AG09319 (cell line): Measurements from ENCODE around the gene FLNB.
"Not testable (repeated sequence)": the region's sequence is repeated elsewhere in the genome, so short reads cannot be mapped to it uniquely, and the experiment has no call there.

ENCODE experiments used
- DNase-seq: peaks from one replicate; pipeline ENCODE4 v3.0.0-alpha.2; 2010; ENCODE audit warnings: low read depth; ENCODE audit errors: extremely low read depth
- TF ChIP-seq, protein P1 (sequence below): IDR thresholded peaks from 2 replicates; pipeline ENCODE4 v1.5.1; 2011; ENCODE audit warnings: low read depth, mild to moderate bottlenecking, inconsistent platforms, low read length, moderate library complexity

The FLNB gene

DNA sequence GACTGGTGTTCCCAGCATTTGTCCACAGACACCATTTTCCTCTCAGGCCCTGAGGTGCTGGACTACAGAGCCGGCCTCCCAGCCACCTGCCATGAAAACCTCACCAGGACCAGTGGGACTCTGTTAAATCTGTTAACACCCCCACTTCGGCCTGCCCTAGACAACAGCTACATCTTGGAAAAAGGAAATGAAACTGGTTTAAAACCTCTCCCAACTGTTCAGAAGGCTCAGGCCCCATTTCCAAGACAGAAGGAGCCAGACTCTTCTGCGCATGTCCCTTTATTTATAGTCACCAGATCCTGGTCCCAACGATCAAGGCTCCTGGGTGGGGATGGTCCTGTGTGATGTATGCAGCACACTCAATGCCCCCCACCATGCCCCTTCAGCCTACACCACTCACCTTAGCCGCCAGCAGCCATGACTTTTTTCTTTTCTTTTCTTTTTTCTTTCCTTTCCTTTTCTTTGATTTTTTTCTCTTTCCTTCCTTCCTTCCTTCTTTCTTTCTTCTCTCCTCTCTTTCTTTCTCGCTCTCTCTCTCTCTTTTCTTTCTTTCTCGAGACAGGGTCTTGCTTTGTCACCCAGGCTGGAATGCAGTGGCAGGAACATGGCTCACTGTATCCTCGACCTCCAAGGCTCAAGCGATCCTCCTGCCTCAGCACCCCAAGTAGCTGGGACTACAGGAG lies 25.5 kb upstream of the FLNB start:
- no peak for DNase-seq
- TF ChIP-seq, protein P1, sequence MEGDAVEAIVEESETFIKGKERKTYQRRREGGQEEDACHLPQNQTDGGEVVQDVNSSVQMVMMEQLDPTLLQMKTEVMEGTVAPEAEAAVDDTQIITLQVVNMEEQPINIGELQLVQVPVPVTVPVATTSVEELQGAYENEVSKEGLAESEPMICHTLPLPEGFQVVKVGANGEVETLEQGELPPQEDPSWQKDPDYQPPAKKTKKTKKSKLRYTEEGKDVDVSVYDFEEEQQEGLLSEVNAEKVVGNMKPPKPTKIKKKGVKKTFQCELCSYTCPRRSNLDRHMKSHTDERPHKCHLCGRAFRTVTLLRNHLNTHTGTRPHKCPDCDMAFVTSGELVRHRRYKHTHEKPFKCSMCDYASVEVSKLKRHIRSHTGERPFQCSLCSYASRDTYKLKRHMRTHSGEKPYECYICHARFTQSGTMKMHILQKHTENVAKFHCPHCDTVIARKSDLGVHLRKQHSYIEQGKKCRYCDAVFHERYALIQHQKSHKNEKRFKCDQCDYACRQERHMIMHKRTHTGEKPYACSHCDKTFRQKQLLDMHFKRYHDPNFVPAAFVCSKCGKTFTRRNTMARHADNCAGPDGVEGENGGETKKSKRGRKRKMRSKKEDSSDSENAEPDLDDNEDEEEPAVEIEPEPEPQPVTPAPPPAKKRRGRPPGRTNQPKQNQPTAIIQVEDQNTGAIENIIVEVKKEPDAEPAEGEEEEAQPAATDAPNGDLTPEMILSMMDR: no peak

DNA sequence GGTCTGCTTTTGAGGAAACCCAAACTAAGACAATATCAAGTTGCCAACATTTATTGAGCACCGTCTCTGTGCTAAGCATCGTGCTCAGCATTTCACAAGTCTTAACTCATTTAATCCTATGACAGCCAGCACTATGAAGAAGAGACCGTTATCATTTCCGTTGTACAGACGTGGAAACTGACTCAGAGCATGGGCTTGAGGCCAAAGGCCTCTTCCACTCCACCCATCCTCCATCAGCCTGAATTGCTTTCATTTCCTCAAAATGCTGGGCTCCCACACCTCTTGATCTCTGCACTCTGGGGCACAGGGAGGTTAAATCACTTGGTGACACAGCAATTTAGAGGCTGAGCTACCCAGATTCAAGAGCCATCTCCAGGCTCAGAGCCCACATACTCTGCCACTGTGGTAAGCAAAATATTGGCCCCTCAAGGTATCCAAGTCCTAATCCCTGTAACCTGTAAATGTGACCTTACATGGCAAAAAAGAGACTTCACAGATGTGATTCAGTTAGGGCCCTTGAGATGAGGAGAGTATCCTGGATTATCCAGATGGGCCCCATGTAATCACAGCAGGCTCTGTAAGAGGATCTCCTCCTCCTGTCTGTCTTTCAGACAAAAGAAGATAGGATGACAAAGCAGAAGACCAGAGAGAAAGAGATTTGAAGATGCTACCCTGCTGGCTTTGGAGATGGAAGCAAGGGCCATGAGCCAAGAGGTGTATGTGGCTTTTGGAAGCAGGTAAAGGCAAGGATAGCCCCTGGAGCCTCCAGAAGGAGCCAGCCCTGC lies 24.3 kb upstream of the FLNB start:
- DNase-seq: peak; percentile 54
- TF ChIP-seq, protein P1: no peak

DNA sequence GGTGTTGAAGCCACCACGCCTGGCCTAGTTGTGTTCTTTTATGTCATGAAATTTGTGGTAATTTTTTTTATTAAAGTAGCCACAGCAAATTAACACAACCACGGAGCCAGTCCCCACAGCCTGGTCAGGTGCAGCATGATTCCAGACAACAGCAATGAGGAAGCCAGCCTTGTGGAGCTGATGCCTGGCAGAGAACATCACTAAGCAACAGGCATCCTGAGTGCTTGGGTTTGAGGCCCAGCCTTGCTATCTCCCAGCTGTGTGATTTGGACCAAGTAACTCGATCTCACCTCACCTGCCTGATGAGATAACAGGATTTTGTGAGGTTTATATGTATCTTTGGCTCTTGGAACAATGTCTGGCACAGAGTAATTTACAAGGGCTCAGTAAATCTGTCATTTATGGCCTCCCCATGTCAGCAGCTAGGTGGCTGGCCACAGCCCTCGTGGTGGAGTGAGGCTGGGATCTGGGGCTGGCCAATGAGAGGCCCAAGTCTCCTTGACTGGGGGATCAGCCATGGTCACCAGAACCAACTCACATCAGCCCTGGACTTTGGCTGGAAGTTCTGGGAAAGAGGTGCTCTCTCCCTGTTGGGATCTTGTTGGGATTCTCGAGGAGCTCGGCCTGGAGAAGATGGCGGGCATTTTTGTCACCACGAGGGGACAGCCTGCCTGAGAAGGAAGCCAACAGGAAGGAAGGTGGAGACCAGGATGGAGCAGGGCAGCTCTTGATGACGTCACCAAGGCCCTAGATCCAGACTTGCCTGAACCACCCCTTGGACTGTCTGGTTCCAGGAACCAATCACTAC lies 22.8 kb upstream of the FLNB start:
- no peak for DNase-seq
- TF ChIP-seq, protein P1: no peak

DNA sequence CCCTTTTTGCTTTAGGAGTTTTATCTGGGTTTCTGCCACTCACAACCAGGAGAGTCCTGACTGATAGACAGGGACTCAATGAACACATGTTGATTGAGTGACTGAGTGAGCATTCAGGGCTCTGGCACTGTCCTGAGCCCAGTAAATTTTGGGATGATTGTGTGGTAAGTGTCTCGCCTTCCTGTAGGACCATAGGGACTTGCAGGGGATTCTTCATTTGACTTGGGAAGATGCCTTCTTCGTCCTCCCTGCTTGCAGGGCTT lies 22.3 kb upstream of the FLNB start:
- TF ChIP-seq, protein P1: no peak
- no peak for DNase-seq

DNA sequence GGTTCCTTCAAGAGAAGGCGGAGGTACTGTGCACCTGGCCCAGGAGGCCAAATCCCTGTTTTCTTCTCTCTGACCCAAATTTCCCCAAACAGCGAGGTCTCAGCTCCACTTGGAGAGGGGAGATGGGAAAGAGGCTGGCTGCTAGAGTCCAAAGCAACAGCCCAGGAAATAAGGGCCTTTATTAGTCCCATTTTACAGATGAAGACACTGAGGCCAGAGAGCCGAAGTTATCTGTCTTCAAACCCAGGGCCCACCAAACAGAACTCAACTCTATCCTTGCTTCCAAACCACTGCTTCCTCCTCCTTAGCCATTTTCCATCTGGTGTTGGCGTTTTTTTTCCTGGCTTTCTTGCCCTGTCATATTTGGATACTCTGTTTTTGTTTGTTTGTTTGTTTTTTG lies 22.0 kb upstream of the FLNB start:
- DNase-seq: no peak
- TF ChIP-seq, protein P1: no peak

DNA sequence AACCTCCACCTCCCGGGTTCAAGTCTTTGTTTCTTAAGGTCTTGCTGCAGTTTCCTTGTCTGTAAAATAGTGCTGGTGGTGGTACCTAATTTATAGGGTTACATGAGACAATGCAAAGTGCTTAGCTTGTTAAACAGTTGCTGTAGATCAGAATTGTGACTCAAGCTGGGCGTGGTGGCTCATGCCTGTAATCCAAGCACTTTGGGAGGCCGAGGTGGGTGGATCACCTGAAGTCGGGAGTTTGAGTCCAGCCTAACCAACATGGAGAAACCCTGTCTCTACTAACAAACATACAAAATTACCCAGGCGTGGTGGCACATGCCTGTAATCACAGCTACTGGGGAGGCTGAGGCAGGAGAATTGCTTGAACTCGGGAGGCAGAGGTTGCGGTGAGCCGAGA lies 19.0 kb upstream of the FLNB start:
- not testable (repeated sequence) for DNase-seq

DNA sequence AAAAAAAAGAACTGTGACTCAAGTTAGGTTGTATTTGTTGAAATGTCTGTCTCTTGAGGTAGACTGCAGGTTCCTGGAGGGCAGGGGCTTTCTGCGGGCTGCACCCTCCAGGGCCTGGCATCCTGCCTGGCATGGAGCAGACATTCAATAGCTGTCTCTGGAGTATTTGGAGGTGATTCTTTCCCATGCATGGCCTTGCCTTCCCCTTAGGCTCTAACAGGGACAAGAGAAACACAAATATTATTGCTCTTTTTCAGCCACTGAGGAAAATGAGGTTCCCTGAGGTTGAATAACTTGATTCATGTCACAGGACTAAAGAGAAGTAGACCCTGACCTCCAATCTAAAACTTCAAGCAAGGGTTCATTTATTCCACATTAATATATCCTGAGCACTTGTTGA lies 18.6 kb upstream of the FLNB start:
- no peak for DNase-seq

More for the DNA sequence above, 18.6 kb upstream of the FLNB start:
- TF ChIP-seq, protein P1: no peak
